H1 (cell line): ENCODE results near the gene GRK5. TPM values are rescaled to one million over a fixed set of nuclear protein-coding genes. Genes with fewer than 3 reads are reported as not detected.

Experiments used
- ASH2L ChIP-seq: fragments of 200-600, 300-600 bp; sonication (generic); IDR thresholded peaks from one replicate; pipeline ENCODE4 v1.7.1; 2017; ENCODE audit warnings: low read length
- FOSL1 ChIP-seq: IDR thresholded peaks from 2 replicates; pipeline ENCODE4 v1.6.1; 2011; ENCODE audit warnings: mild to moderate bottlenecking, low read depth, low read length, moderate library complexity; ENCODE audit not compliant: insufficient read depth
- NRF1 ChIP-seq: IDR thresholded peaks from 2 replicates; pipeline ENCODE4 v1.6.1; 2011; ENCODE audit warnings: mild to moderate bottlenecking, low read depth, low read length, improper control_type of control experiment
- SAP30 ChIP-seq: fragments of 300-600 bp; sonication (generic); IDR thresholded peaks from 2 replicates; pipeline ENCODE4 v1.7.1; 2012; ENCODE audit warnings: low read length, moderate library complexity, mild to moderate bottlenecking, inconsistent platforms; ENCODE audit not compliant: insufficient read depth, insufficient replicate concordance
- TAF7 ChIP-seq: optimal IDR thresholded peaks from 2 replicates; pipeline ENCODE3; 2011; ENCODE audit warnings: low read depth, mild to moderate bottlenecking, inconsistent platforms, low read length, moderate library complexity, borderline replicate concordance
- polyA plus RNA-seq, 7 experiments: library from polyadenylated mRNA; depleted of rRNA in 3 of 7; stranded (reverse) in 5 of 7; unstranded in 2 of 7; fragments of >200 nt in 5 of 7; fragments of 200-250 nt in 2 of 7; gene quantifications; 1 replicate in 5 of 7; 2 replicates in 1 of 7; 4 replicates in 1 of 7; pipeline versions ENCODE4 v1.2.1 to v1.2.3, GENCODE V29; 2011 to 2013; ENCODE audit warnings: missing spikeins in 2 of 7, mixed read lengths in 2 of 7
- total RNA-seq: library from RNA; stranded (reverse); fragmentation: NEBNext Ultra II Directional; extraction: Animal tissue kit (Norgen Biotek cat#: 25700); gene quantifications from 2 replicates; pipeline ENCODE4 v1.2.1, GENCODE V29; 2021

The GRK5 gene
- total and polyA plus RNA-seq, 2 of the 8 experiments (the other 6 are each of a cell fraction or from before 2014, with no cell fraction given): 0.54 to 2.5 TPM

DNA sequence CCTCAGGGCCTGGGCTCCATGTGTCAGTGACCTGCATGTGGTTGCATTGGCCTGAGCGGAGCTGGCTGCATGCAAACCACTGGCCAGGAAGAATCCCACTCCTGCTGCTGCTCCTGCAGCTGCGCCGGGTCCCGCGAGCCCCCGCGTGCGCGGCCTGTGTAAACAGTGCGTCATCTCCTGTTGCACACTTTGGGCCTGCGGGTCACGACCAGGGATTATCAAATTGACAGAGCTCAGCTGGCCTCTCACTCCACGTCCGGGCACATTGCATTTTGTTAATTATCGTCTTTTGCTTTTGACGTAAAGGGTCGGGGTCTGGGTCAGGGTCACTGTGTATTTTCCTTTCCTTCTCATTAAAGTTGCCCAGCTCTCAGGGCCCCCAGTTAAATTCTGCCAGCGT lies 202.5 kb downstream of the GRK5 start (continued):
- TF ChIP-seq TAF7 (no peak), FOSL1 (no peak), SAP30 (no peak), ASH2L (no peak), NRF1 (no peak)
